MM.1S (cell line): ENCODE results near the gene ARCN1.

Experiments
- EZH2 ChIP-seq: fragments of 300-600 bp; sonication (generic); optimal IDR thresholded peaks from 2 replicates; pipeline ENCODE3; 2017; ENCODE audit warnings: low read depth, mild to moderate bottlenecking, antibody characterized with exemption, low read length, mixed read lengths
- EZH2phosphoT487 ChIP-seq: fragments of 300-600 bp; sonication (generic); IDR thresholded peaks from 2 replicates; pipeline ENCODE4 v1.6.1; 2018; ENCODE audit warnings: antibody characterized with exemption, low read length
- TF ChIP-seq, protein P1 (sequence below): fragments of 300-600 bp; sonication (generic); IDR thresholded peaks from 2 replicates; pipeline ENCODE4 v1.5.1; 2016; ENCODE audit warnings: antibody characterized with exemption, low read length, mixed read lengths

DNA sequence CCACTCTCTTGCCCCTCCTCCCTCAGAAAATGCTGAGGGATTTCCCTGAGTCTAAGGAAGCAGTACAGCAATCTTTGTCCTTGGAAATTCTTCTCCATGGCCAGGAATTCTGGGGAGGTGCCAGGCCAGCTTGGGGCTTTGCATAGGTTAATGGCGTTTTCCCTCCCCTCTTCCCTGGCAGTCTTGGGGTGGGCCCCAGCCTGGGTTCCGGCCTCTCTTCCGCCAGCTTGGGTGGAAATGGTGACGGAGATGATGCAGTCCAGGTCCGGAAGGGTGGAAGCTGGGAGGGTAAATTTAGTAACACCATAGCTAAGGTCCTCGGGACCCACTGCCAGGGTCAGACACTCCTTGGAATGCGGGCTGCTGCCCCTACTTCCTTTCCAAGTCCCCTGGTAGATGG, 40.2 kb downstream of the ARCN1 start:
- TF ChIP-seq, protein P1, sequence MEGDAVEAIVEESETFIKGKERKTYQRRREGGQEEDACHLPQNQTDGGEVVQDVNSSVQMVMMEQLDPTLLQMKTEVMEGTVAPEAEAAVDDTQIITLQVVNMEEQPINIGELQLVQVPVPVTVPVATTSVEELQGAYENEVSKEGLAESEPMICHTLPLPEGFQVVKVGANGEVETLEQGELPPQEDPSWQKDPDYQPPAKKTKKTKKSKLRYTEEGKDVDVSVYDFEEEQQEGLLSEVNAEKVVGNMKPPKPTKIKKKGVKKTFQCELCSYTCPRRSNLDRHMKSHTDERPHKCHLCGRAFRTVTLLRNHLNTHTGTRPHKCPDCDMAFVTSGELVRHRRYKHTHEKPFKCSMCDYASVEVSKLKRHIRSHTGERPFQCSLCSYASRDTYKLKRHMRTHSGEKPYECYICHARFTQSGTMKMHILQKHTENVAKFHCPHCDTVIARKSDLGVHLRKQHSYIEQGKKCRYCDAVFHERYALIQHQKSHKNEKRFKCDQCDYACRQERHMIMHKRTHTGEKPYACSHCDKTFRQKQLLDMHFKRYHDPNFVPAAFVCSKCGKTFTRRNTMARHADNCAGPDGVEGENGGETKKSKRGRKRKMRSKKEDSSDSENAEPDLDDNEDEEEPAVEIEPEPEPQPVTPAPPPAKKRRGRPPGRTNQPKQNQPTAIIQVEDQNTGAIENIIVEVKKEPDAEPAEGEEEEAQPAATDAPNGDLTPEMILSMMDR = no peak
- no peak for TF ChIP-seq EZH2
- TF ChIP-seq EZH2phosphoT487 = no peak
